GM12874 (cell line): ENCODE measurements around the gene ARHGAP12.

Experiments
- CTCF ChIP-seq: IDR thresholded peaks from 2 replicates; pipeline ENCODE4 v1.5.1; 2011; ENCODE audit warnings: low read depth, mild to moderate bottlenecking, control low read depth, low read length, moderate library complexity; ENCODE audit not compliant: insufficient read depth

Gene ARHGAP12

DNA sequence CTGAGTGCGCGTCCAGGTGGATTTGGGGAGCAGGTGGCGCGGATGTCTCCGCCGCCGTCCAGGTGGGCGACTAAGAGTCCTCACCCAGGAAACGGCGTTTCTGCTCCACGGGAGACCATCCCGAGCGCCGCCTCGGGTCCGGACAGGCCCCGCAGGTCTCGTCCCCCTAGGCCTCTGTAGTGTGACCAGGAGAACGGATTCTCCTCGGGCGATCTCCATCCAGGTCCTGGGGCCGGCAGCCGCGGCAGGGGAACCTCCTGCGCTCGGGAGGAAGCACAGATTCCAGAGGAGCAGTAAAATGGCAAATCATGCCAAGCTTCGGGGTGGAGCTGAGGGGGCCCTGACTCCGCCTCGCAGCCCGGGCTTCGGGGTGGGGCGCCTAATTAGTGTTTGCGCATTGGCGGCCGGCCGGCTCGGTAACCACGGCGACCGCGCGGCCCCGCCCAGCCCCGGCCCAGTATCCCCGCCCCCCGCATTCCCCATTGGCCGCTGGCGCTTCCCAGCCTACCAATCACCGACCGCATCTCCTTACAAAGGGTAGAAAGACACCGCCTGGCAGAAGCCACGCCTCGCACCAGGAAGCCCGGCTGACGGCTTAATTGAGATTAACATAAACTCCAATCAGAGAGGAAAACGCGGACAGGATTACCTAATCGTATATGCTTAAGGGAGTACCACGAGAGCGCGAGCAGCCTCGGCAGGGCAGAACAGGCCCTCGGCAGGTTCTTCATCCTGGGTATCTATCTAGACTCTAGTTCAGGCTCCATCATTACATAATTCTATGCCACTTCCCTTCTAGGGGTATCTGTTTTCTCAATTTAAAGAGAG is 168.6 kb downstream of the ARHGAP12 start:
- TF ChIP-seq CTCF: no peak

- no peak for TF ChIP-seq CTCF
These were observed 169.4 kb downstream of the ARHGAP12 start for GRCh38 chr10:31759124-31759798.

DNA sequence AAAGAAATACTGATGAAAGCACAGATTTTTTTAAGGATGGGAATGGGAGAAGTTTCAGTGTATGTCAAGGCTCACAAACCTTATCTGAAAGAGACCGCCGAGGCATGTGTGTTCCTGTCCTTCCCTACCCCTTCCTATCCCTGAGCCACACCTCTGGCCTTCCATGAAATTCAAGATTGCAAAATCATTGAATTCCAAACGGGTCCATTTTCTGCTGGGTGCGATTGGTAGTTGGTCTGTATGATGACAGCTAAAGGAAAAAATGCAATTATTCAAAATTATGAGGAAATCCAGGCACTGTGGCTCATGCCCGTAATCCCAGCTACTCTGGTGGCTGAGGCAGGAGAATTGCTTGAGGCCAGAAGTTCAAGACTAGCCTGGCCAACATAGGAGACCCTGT is 170.1 kb downstream of the ARHGAP12 start:
- TF ChIP-seq CTCF: no peak

DNA sequence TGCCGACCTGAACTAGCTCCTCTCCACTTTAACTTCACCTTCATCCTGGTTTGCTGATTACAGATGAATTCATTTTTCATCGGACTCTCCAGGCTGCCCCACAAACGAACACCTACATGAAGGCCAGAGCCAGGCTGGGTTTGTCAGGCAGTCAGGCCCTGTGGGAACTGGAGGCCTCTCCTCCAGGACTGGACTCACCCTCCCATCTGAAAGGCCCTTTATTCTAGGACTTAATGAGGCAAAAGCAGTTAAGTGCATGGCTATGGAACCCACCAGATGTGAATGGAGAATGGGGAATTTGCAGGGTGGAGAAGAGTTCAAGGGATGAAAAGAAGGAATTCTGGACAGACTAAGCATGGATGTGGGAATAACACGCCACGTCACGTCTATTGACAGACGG is 170.8 kb downstream of the ARHGAP12 start:
- TF ChIP-seq CTCF: no peak

DNA sequence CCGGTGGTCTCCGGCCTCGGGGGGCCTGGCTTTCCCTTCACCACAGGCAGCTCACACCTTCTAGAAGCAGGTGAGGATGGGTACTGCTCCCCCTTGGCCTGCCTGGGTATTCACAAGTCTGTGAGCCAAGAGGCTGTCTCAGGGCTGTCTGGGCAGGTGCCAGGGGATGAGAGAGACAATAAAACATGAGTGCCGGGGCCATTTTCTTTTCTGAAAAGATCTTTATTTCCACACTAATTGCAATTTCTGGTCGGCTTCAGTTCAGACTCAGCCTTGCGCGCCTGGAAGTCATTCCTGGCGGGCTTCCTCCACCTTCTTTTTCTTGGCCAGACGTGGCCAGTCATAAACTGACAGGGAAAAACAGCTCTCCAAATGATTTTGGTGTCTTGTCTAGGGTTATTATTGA is 171.2 kb downstream of the ARHGAP12 start:
- no peak for TF ChIP-seq CTCF

DNA sequence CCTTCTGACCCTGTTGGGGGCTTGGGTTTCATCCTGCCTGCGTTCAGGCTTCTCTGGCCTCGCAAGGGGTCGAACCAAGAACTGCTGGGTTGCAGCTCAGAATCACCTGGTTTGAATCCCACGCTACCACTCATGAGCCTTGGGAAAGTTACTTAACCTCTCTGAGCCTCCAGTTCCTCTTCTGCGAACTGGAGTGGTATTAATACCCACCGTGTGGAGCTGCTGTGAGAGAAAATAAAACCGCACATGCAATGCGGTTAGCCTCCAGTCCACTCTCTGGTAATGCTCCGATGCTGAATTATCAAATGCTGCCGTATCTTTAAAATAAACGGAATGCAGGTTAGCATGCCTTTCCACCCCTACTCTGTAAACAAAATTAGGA is 171.9 kb downstream of the ARHGAP12 start:
- no peak for TF ChIP-seq CTCF

GRCh38 chr10:31756101-31756728 is 172.4 kb downstream of the ARHGAP12 start:
- TF ChIP-seq CTCF: no peak
